A673 (cell line): Measurements from ENCODE around the gene ARHGAP24.

ENCODE experiments used
- CTCF ChIP-seq: fragments of 300-800, 200-600 bp; sonication (generic); conservative IDR thresholded peaks from 2 replicates; pipeline ENCODE4 v1.5.1; 2017; ENCODE audit warnings: low read depth, mild to moderate bottlenecking, antibody characterized with exemption, low read length, moderate library complexity, mixed read lengths
- EZH2 ChIP-seq: fragments of 200-600 bp; sonication (generic); IDR thresholded peaks from 2 replicates; pipeline ENCODE4 v1.6.1; 2017; ENCODE audit warnings: borderline replicate concordance, low read depth, mild to moderate bottlenecking, mixed read lengths, antibody characterized with exemption, low read length; ENCODE audit not compliant: poor library complexity, severe bottlenecking

GRCh38 chr4:85570388-85570787 lies 95.4 kb downstream of the ARHGAP24 start:
- no peak for TF ChIP-seq CTCF
- TF ChIP-seq EZH2, result no peak
